Prostate gland (tissue), 1 donor: Measurements from ENCODE around the gene STMP1.

Experiments
- POLR2A ChIP-seq: fragments of 450-650 bp; IDR thresholded peaks from one replicate; pipeline ENCODE4 v1.6.1; 2016; ENCODE audit warnings: antibody characterized with exemption, mild to moderate bottlenecking
- POLR2AphosphoS5 ChIP-seq: sonication (generic); formaldehyde crosslinking; IDR thresholded peaks from one replicate; pipeline ENCODE4 v1.6.1; 2017; ENCODE audit warnings: antibody characterized with exemption

DNA sequence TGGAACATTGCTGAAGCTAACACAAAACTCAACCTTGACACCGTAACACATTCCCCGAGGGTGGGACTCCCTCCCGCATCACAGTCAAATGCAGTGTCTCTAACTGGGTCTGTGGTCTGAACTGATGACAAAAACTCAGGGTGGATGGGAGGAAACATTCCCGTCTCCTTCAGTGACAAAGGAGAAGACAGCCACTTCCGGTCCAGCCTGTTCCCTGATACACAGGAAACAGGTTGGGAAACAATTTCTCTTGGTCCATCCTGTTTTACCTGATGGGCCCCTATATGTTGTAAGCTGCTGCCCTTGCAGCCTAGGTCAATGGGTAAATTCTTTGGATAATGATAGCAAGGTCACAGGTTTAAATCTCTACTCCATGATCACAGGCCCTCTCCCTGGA, 45.3 kb downstream of the STMP1 start:
- TF ChIP-seq POLR2A, result no peak
- TF ChIP-seq POLR2AphosphoS5, result no peak
